ENCODE data around the gene NOL3.
A peak's percentile ranks its signal among the peaks of the same experiment; 100 is the strongest.

Gene NOL3

GRCh38 chr16:67216612-67217490 lies 46.5 kb downstream of the NOL3 start:
- no peaks in the 10 kb centered on the region for H3K4me1 Mint-ChIP-seq

GRCh38 chr16:67223992-67224391 lies 53.7 kb downstream of the NOL3 start:
- Mint-ChIP-seq H3K36me3 (ENCODE audit: low read depth) (peaks cover 13% of the 10 kb centered on the region), H3K4me3 (no peak overlapping the region), H3K27me3 (ENCODE audit: low read depth, poor library complexity) (peaks cover 18% of the 10 kb centered on the region), H3K27ac (no peak overlapping the region), H3K9me3 (no peaks in the 10 kb centered on the region), H3K4me1 (peaks cover 28% of the 10 kb centered on the region)
- no peak for DNase-seq
- TF ChIP-seq CTCF (IDR thresholded peaks at IDR 0.05), result no peak

More at GRCh38 chr16:67216612-67217490, 46.5 kb downstream of the NOL3 start:
- no peak for TF ChIP-seq CTCF (IDR thresholded peaks at IDR 0.05)
- Mint-ChIP-seq H3K9me3 (no peaks in the 10 kb centered on the region), H3K27ac (peak overlapping the region; percentile 22), H3K36me3 (ENCODE audit: low read depth) (no peaks in the 10 kb centered on the region), H3K4me3 (no peak overlapping the region), H3K27me3 (ENCODE audit: low read depth, poor library complexity) (peaks cover 19% of the 10 kb centered on the region)
- DNase-seq, result no peak
